ENCODE data around the gene ARHGAP26.

GRCh38 chr5:143037071-143037470 is 266.9 kb downstream of the ARHGAP26 start:
- TF ChIP-seq REST (IDR thresholded peaks at IDR 0.05): no peak
- TF ChIP-seq RAD21 (IDR thresholded peaks at IDR 0.05): no peak
- TF ChIP-seq YY1 (IDR thresholded peaks at IDR 0.05): no peak
- no peak for TF ChIP-seq CTCF (IDR thresholded peaks at IDR 0.05; ENCODE audit: low read depth, low read length, missing input control)
- TF ChIP-seq GABPA (IDR thresholded peaks at IDR 0.05 in 1 of 2, conservative IDR thresholded peaks at IDR 0.05 in 1 of 2): no peak

Data from liver (tissue), 3 donors.